ENCODE data around the gene INO80B.

Gene INO80B

DNA sequence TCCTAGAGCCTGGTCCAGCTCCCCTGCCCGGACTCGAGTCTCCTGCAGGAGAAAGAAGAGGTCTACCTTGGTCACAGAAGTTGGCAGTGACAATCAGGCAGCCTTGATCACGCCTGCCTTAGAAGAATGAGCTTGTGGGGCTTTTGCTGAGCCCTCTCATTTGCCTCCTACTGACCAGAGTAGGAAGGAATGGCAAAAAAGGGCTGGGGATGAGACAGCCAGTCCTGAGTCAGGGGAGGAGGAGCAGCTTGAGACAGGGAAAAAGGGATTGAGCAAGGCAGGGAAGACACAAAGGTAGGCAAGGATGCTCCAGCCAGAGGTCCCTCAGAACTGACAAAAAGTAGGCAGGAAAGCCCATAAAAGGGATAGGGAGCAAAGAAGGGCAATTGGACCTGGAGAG, 27.3 kb upstream of the INO80B start:
- no peak overlapping the region for H2AK5ac ChIP-seq (ENCODE audit: low read length)
- H2BK12ac ChIP-seq (ENCODE audit: low read length) = no peak overlapping the region
- peaks cover 1% of the 10 kb centered on the region for H3K9me3 ChIP-seq (ENCODE audit: insufficient read depth, low read depth, low read length)
- no peak overlapping the region for H3K23ac ChIP-seq (ENCODE audit: low read length)
- no peak for DNase-seq
- no peak overlapping the region for H3K4me3 ChIP-seq (ENCODE audit: low read depth, low read length)
- no peaks in the 10 kb centered on the region for H3K79me2 ChIP-seq (ENCODE audit: control insufficient read depth, insufficient read depth, low read length, poor library complexity)
- no peak overlapping the region for H3K4me2 ChIP-seq (ENCODE audit: low read length)
- no peak overlapping the region for H2BK120ac ChIP-seq (ENCODE audit: insufficient read depth, low read length, poor library complexity)
- H3K36me3 ChIP-seq (ENCODE audit: control insufficient read depth in 1 of 2, insufficient read depth in 2 of 2, low read length in 2 of 2) = peaks cover 62 to 74% of the 10 kb centered on the region in 2 experiments
- no peak overlapping the region for H3K4ac ChIP-seq (ENCODE audit: low read depth, low read length)
- no peak overlapping the region for H4K91ac ChIP-seq (ENCODE audit: low read depth, low read length)
- H2BK5ac ChIP-seq (ENCODE audit: low read depth, low read length, poor library complexity) = no peak overlapping the region
- H3K9ac ChIP-seq (ENCODE audit: low read length) = no peak overlapping the region
- WGBS (ENCODE audit: extremely low coverage, insufficient coverage, insufficient read length) = no CpG with 5 or more reads among the region's 3 CpGs
- no peaks in the 10 kb centered on the region for H3K4me1 ChIP-seq (ENCODE audit: control insufficient read depth in 1 of 2, insufficient read depth in 2 of 2, low read length in 2 of 2)
- H3K14ac ChIP-seq (ENCODE audit: low read length) = no peak overlapping the region
- no peak overlapping the region for H2AFZ ChIP-seq (ENCODE audit: insufficient read depth, low read length, poor library complexity)
- no peak overlapping the region for H4K12ac ChIP-seq (ENCODE audit: low read depth, low read length)
- H4K8ac ChIP-seq (ENCODE audit: low read depth, low read length) = no peak overlapping the region
- H3K18ac ChIP-seq (ENCODE audit: low read length) = no peak overlapping the region
- no peaks in the 10 kb centered on the region for H3K79me1 ChIP-seq (ENCODE audit: low read length)
- no peak overlapping the region for H3K27ac ChIP-seq (ENCODE audit: low read depth, low read length)
- no peaks in the 10 kb centered on the region for H3K27me3 ChIP-seq (ENCODE audit: insufficient read depth, low read length)

DNA sequence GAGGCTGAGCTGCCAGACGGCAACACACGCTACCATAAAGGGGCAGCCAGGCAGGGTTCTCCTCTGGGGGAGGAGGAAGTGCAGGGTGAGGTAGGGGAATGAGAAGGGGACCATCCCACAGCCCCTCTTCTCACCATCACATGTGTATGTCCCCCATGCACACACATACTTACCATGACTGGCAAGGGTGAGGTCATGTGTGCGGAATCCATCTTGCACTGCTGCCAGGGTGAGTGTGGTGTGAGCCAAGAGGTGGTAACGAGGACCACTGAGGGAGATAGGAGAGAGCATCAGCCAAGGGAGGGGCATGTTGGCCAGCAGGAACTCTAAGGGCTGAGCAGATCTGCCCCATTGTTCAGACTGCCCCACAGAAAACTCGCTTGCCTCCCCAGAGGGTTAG, 26.2 kb upstream of the INO80B start:
- H3K36me3 ChIP-seq (ENCODE audit: control insufficient read depth in 1 of 2, insufficient read depth in 2 of 2, low read length in 2 of 2) = peaks cover 63 to 76% of the 10 kb centered on the region in 2 experiments
- H3K18ac ChIP-seq (ENCODE audit: low read length) = no peak overlapping the region
- no peaks in the 10 kb centered on the region for H3K79me1 ChIP-seq (ENCODE audit: low read length)
- no peak overlapping the region for H2BK120ac ChIP-seq (ENCODE audit: insufficient read depth, low read length, poor library complexity)
- no peak overlapping the region for H3K27ac ChIP-seq (ENCODE audit: low read depth, low read length)
- H3K4me1 ChIP-seq (ENCODE audit: control insufficient read depth in 1 of 2, insufficient read depth in 2 of 2, low read length in 2 of 2) = no peaks in the 10 kb centered on the region
- no peak overlapping the region for H4K91ac ChIP-seq (ENCODE audit: low read depth, low read length)
- no peaks in the 10 kb centered on the region for H3K79me2 ChIP-seq (ENCODE audit: control insufficient read depth, insufficient read depth, low read length, poor library complexity)
- H3K4me2 ChIP-seq (ENCODE audit: low read length) = no peak overlapping the region
- H3K23ac ChIP-seq (ENCODE audit: low read length) = no peak overlapping the region
- no peak overlapping the region for H3K4ac ChIP-seq (ENCODE audit: low read depth, low read length)
- DNase-seq = no peak
- H3K27me3 ChIP-seq (ENCODE audit: insufficient read depth, low read length) = no peaks in the 10 kb centered on the region
- no peak overlapping the region for H2BK12ac ChIP-seq (ENCODE audit: low read length)
- H3K9ac ChIP-seq (ENCODE audit: low read length) = no peak overlapping the region
- H4K8ac ChIP-seq (ENCODE audit: low read depth, low read length) = no peak overlapping the region
- H3K9me3 ChIP-seq (ENCODE audit: insufficient read depth, low read depth, low read length) = peaks cover 1% of the 10 kb centered on the region
- no peak overlapping the region for H3K4me3 ChIP-seq (ENCODE audit: low read depth, low read length)
- H3K14ac ChIP-seq (ENCODE audit: low read length) = no peak overlapping the region
- H2AFZ ChIP-seq (ENCODE audit: insufficient read depth, low read length, poor library complexity) = no peak overlapping the region
- no peak overlapping the region for H4K12ac ChIP-seq (ENCODE audit: low read depth, low read length)
- no CpG with 5 or more reads among the region's 5 CpGs for WGBS (ENCODE audit: extremely low coverage, insufficient coverage, insufficient read length)
- no peak overlapping the region for H2AK5ac ChIP-seq (ENCODE audit: low read length)
- H2BK5ac ChIP-seq (ENCODE audit: low read depth, low read length, poor library complexity) = no peak overlapping the region

DNA sequence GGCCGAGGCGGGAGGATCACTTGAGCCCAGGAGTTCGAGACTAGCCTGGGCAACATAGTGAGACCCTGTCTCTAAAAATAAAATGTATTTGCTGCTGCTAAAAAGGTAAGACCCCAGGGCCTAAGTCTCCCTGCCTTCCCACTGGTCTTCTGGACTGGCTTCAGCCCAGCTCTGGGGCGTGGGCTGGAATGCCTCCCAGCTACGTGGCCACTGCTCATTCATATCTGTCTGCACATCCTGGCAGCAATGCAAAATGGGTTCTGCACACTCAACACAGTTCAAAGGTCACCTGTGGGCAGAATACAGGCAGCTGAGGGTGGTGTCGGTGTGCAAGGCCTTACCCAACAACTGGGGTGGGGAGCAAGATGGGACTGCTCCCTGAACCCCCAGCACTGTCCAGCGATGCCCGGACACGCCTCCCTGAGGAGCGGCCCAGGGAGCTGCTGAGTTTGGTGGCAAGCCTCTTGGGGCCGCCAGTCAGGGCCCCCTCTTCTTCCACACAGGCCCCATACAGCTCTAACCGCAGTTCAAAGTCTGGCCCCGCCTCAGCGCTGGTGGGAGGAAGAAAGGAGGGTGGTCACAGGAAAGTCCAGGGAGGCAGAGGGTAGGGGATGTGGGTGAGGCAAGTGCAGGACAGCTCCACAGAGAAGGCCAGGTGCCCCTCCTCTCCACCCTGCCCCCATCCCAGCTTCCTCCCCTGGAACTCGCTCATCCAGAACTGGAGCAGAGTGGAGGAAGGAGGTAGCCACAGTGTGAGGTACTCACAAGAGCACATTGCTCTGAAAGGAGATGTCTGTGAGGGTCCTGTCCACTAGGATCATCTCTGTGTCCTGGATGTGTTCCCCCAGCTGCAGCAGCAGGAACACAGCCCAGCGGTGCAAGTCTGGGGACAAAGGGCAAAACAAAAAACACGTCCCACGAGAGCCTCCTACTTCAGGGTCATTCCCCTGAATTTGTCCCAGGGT, 25.1 kb upstream of the INO80B start:
- no peak overlapping the region for H3K4me3 ChIP-seq (ENCODE audit: low read depth, low read length)
- peaks cover 66 to 77% of the 10 kb centered on the region in 2 experiments for H3K36me3 ChIP-seq (ENCODE audit: control insufficient read depth in 1 of 2, insufficient read depth in 2 of 2, low read length in 2 of 2)
- no peaks in the 10 kb centered on the region for H3K79me2 ChIP-seq (ENCODE audit: control insufficient read depth, insufficient read depth, low read length, poor library complexity)
- WGBS (ENCODE audit: extremely low coverage, insufficient coverage, insufficient read length) = no CpG with 5 or more reads among the region's 18 CpGs
- no peak overlapping the region for H2AK5ac ChIP-seq (ENCODE audit: low read length)
- H3K4me2 ChIP-seq (ENCODE audit: low read length) = no peak overlapping the region
- H3K18ac ChIP-seq (ENCODE audit: low read length) = no peak overlapping the region
- no peak overlapping the region for H3K4ac ChIP-seq (ENCODE audit: low read depth, low read length)
- no peak overlapping the region for H2AFZ ChIP-seq (ENCODE audit: insufficient read depth, low read length, poor library complexity)
- peaks cover 1% of the 10 kb centered on the region for H3K9me3 ChIP-seq (ENCODE audit: insufficient read depth, low read depth, low read length)
- H3K14ac ChIP-seq (ENCODE audit: low read length) = no peak overlapping the region
- no peak overlapping the region for H2BK120ac ChIP-seq (ENCODE audit: insufficient read depth, low read length, poor library complexity)
- no peak overlapping the region for H4K12ac ChIP-seq (ENCODE audit: low read depth, low read length)
- H3K79me1 ChIP-seq (ENCODE audit: low read length) = no peaks in the 10 kb centered on the region
- no peaks in the 10 kb centered on the region for H3K27me3 ChIP-seq (ENCODE audit: insufficient read depth, low read length)
- no peak overlapping the region for H2BK12ac ChIP-seq (ENCODE audit: low read length)
- H4K8ac ChIP-seq (ENCODE audit: low read depth, low read length) = no peak overlapping the region
- no peak overlapping the region for H3K23ac ChIP-seq (ENCODE audit: low read length)
- no peaks in the 10 kb centered on the region for H3K4me1 ChIP-seq (ENCODE audit: control insufficient read depth in 1 of 2, insufficient read depth in 2 of 2, low read length in 2 of 2)
- H4K91ac ChIP-seq (ENCODE audit: low read depth, low read length) = no peak overlapping the region
- no peak overlapping the region for H2BK5ac ChIP-seq (ENCODE audit: low read depth, low read length, poor library complexity)
- no peak for DNase-seq
- no peak overlapping the region for H3K9ac ChIP-seq (ENCODE audit: low read length)
- H3K27ac ChIP-seq (ENCODE audit: low read depth, low read length) = no peak overlapping the region

DNA sequence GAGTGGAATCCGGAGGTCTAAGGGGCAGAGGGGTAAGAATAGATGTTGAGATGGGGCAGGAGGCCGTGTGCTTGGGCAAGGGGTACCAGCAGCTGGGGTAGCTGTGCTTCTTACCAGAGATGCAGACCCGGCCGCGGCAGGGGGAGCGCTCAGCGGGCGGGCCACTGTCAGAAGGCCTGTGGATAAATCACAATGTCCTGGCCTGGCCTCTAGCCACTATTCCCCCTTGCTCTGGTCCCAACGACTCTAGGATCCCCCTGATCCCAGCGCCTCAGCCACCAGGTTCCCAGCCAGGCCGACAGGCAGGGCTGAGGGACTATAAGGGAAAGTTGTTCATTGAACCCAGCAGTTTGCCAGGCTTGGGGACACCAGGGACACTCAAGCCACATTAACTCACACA, 24.4 kb upstream of the INO80B start:
- Histone ChIP-seq H3K36me3 (ENCODE audit: control insufficient read depth in 1 of 2, insufficient read depth in 2 of 2, low read length in 2 of 2) (peaks cover 62 to 78% of the 10 kb centered on the region in 2 experiments), H2BK120ac (ENCODE audit: insufficient read depth, low read length, poor library complexity) (no peak overlapping the region), H3K79me1 (ENCODE audit: low read length) (no peaks in the 10 kb centered on the region), H2AFZ (ENCODE audit: insufficient read depth, low read length, poor library complexity) (no peak overlapping the region), H3K4me2 (ENCODE audit: low read length) (no peak overlapping the region), H3K4me1 (ENCODE audit: control insufficient read depth in 1 of 2, insufficient read depth in 2 of 2, low read length in 2 of 2) (no peaks in the 10 kb centered on the region), H4K8ac (ENCODE audit: low read depth, low read length) (no peak overlapping the region), H3K14ac (ENCODE audit: low read length) (no peak overlapping the region), H2BK12ac (ENCODE audit: low read length) (no peak overlapping the region), H3K4ac (ENCODE audit: low read depth, low read length) (no peak overlapping the region), H3K18ac (ENCODE audit: low read length) (no peak overlapping the region), H3K9ac (ENCODE audit: low read length) (no peak overlapping the region), H3K79me2 (ENCODE audit: control insufficient read depth, insufficient read depth, low read length, poor library complexity) (no peaks in the 10 kb centered on the region), H2AK5ac (ENCODE audit: low read length) (no peak overlapping the region), H3K27me3 (ENCODE audit: insufficient read depth, low read length) (no peaks in the 10 kb centered on the region), H4K91ac (ENCODE audit: low read depth, low read length) (no peak overlapping the region), H2BK5ac (ENCODE audit: low read depth, low read length, poor library complexity) (no peak overlapping the region), H3K9me3 (ENCODE audit: insufficient read depth, low read depth, low read length) (peaks cover 1% of the 10 kb centered on the region), H3K4me3 (ENCODE audit: low read depth, low read length) (no peak overlapping the region), H3K23ac (ENCODE audit: low read length) (no peak overlapping the region), H4K12ac (ENCODE audit: low read depth, low read length) (no peak overlapping the region), H3K27ac (ENCODE audit: low read depth, low read length) (no peak overlapping the region)
- no CpG with 5 or more reads among the region's 11 CpGs for WGBS (ENCODE audit: extremely low coverage, insufficient coverage, insufficient read length)
- DNase-seq = no peak
